Measurements from ENCODE around the gene PARD3. TPM values are rescaled to one million over a fixed set of nuclear protein-coding genes. Genes with fewer than 3 reads are reported as not detected.

The PARD3 gene
- total RNA-seq, 1 experiment from 2014 or later: 51.8 TPM

DNA sequence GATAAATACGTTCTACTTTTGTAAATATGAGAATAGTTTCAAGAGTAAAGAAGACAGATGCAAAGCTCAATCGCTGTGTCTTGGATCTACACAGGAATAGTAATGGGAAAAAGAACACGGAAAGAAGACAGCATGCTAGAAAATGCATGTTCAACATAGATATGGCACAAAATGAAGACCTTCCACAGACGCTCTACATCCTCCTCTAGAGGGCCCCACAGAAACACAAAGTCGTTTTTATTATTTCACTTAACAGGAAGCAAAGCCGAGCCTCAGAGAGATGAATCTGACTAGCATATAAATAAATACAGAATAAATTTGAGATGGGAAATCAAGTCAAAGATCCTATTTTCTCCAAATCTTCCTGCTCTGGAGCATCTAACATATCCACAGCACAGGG is 292.6 kb downstream of the PARD3 start:
- ATAC-seq: peak; percentile 25; the same call in 1 of the 2 replicates
- no peak for DNase-seq (ENCODE audit: low spot score)
- H3K36me3 Mint-ChIP-seq: no peaks in the 10 kb centered on the region
- ChIA-PET POLR2A (no interaction called here), CTCF (interaction anchor here (0.6 to 1.1 kb wide), 2 partner anchors 41 to 116 kb away, joined by 3 read pairs; no protein-coding TSS in a partner anchor)
- no peaks in the 10 kb centered on the region for H3K9me3 Mint-ChIP-seq
- no peaks in the 10 kb centered on the region for H3K27me3 Mint-ChIP-seq (ENCODE audit: low read depth)
- TF ChIP-seq EMX1 (CRISPR knock-in tag; IDR thresholded peaks at IDR 0.05) (no peak), SOX15 (CRISPR knock-in tag; IDR thresholded peaks at IDR 0.05) (no peak), NFATC4 (CRISPR knock-in tag; IDR thresholded peaks at IDR 0.05) (no peak), JUN (CRISPR knock-in tag; IDR thresholded peaks at IDR 0.05) (no peak), NR2C2 (CRISPR knock-in tag; IDR thresholded peaks at IDR 0.05) (no peak), ZBTB21 (CRISPR knock-in tag; IDR thresholded peaks at IDR 0.05; ENCODE audit: borderline replicate concordance) (no peak), RELA (CRISPR knock-in tag; IDR thresholded peaks at IDR 0.05; ENCODE audit: borderline replicate concordance) (no peak), ETV6 (CRISPR knock-in tag; IDR thresholded peaks at IDR 0.05) (no peak)
- TF ChIP-seq, protein P1, sequence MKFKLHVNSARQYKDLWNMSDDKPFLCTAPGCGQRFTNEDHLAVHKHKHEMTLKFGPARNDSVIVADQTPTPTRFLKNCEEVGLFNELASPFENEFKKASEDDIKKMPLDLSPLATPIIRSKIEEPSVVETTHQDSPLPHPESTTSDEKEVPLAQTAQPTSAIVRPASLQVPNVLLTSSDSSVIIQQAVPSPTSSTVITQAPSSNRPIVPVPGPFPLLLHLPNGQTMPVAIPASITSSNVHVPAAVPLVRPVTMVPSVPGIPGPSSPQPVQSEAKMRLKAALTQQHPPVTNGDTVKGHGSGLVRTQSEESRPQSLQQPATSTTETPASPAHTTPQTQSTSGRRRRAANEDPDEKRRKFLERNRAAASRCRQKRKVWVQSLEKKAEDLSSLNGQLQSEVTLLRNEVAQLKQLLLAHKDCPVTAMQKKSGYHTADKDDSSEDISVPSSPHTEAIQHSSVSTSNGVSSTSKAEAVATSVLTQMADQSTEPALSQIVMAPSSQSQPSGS (CRISPR knock-in tag; IDR thresholded peaks at IDR 0.05; ENCODE audit: borderline replicate concordance, low read depth): no peak
- TF ChIP-seq, protein P2, sequence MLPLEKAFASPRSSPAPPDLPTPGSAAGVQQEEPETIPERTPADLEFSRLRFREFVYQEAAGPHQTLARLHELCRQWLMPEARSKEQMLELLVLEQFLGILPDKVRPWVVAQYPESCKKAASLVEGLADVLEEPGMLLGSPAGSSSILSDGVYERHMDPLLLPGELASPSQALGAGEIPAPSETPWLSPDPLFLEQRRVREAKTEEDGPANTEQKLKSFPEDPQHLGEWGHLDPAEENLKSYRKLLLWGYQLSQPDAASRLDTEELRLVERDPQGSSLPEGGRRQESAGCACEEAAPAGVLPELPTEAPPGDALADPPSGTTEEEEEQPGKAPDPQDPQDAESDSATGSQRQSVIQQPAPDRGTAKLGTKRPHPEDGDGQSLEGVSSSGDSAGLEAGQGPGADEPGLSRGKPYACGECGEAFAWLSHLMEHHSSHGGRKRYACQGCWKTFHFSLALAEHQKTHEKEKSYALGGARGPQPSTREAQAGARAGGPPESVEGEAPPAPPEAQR (CRISPR knock-in tag; IDR thresholded peaks at IDR 0.05): no peak
- peaks cover 31% of the 10 kb centered on the region for H3K4me1 Mint-ChIP-seq
- no peak overlapping the region for H3K4me3 Mint-ChIP-seq
- H3K27ac Mint-ChIP-seq: no peak overlapping the region

DNA sequence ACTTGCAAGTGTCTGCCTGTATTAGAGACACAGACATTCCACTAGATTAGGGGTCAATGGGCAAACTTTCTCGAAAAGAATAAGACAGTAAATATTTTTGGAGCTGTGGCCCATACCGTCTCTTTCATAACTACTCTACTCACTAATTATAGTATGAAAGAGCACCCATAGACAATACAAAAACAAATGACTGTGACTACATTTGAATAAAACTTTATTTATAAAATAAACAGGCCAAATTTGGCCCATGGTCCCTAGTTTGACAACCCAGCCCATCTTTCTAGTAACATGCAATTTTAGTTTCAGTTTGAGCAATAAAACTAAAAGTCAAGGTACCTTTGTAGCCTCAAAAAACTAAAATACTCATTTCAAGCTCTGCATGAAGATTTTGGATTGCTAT is 294.6 kb downstream of the PARD3 start:
- Mint-ChIP-seq H3K9me3 (no peaks in the 10 kb centered on the region), H3K27ac (no peak overlapping the region), H3K27me3 (ENCODE audit: low read depth) (no peaks in the 10 kb centered on the region), H3K36me3 (0 out of 2 replicates have a peak, but pooled peaks cover 4% of the 10 kb centered on the region), H3K4me1 (peaks cover 18% of the 10 kb centered on the region), H3K4me3 (no peak overlapping the region)
- ChIA-PET CTCF (interaction anchor here (1.9 kb wide), 1 partner anchor 118 kb away, joined by 7 read pairs; no protein-coding TSS in a partner anchor), POLR2A (no interaction called here)
- DNase-seq (ENCODE audit: low spot score): no peak
- ATAC-seq: no peak
- TF ChIP-seq, protein P3, sequence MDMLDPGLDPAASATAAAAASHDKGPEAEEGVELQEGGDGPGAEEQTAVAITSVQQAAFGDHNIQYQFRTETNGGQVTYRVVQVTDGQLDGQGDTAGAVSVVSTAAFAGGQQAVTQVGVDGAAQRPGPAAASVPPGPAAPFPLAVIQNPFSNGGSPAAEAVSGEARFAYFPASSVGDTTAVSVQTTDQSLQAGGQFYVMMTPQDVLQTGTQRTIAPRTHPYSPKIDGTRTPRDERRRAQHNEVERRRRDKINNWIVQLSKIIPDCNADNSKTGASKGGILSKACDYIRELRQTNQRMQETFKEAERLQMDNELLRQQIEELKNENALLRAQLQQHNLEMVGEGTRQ (CRISPR knock-in tag; IDR thresholded peaks at IDR 0.05): no peak
- TF ChIP-seq, protein P4, sequence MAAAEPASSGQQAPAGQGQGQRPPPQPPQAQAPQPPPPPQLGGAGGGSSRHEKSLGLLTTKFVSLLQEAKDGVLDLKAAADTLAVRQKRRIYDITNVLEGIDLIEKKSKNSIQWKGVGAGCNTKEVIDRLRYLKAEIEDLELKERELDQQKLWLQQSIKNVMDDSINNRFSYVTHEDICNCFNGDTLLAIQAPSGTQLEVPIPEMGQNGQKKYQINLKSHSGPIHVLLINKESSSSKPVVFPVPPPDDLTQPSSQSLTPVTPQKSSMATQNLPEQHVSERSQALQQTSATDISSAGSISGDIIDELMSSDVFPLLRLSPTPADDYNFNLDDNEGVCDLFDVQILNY (CRISPR knock-in tag; IDR thresholded peaks at IDR 0.05): no peak
- no peak for TF ChIP-seq SMAD4 (CRISPR knock-in tag; IDR thresholded peaks at IDR 0.05)
- TF ChIP-seq, protein P5, sequence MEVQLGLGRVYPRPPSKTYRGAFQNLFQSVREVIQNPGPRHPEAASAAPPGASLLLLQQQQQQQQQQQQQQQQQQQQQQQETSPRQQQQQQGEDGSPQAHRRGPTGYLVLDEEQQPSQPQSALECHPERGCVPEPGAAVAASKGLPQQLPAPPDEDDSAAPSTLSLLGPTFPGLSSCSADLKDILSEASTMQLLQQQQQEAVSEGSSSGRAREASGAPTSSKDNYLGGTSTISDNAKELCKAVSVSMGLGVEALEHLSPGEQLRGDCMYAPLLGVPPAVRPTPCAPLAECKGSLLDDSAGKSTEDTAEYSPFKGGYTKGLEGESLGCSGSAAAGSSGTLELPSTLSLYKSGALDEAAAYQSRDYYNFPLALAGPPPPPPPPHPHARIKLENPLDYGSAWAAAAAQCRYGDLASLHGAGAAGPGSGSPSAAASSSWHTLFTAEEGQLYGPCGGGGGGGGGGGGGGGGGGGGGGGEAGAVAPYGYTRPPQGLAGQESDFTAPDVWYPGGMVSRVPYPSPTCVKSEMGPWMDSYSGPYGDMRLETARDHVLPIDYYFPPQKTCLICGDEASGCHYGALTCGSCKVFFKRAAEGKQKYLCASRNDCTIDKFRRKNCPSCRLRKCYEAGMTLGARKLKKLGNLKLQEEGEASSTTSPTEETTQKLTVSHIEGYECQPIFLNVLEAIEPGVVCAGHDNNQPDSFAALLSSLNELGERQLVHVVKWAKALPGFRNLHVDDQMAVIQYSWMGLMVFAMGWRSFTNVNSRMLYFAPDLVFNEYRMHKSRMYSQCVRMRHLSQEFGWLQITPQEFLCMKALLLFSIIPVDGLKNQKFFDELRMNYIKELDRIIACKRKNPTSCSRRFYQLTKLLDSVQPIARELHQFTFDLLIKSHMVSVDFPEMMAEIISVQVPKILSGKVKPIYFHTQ (CRISPR knock-in tag; IDR thresholded peaks at IDR 0.05): no peak
- no peak for TF ChIP-seq FOXP1 (CRISPR knock-in tag; IDR thresholded peaks at IDR 0.05; ENCODE audit: borderline replicate concordance)
- TF ChIP-seq GTF2I (CRISPR knock-in tag; conservative IDR thresholded peaks at IDR 0.05): no peak
- TF ChIP-seq, protein P6, sequence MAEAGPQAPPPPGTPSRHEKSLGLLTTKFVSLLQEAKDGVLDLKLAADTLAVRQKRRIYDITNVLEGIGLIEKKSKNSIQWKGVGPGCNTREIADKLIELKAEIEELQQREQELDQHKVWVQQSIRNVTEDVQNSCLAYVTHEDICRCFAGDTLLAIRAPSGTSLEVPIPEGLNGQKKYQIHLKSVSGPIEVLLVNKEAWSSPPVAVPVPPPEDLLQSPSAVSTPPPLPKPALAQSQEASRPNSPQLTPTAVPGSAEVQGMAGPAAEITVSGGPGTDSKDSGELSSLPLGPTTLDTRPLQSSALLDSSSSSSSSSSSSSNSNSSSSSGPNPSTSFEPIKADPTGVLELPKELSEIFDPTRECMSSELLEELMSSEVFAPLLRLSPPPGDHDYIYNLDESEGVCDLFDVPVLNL (CRISPR knock-in tag; IDR thresholded peaks at IDR 0.05; ENCODE audit: borderline replicate concordance, low read depth): no peak
- TF ChIP-seq, protein P7, sequence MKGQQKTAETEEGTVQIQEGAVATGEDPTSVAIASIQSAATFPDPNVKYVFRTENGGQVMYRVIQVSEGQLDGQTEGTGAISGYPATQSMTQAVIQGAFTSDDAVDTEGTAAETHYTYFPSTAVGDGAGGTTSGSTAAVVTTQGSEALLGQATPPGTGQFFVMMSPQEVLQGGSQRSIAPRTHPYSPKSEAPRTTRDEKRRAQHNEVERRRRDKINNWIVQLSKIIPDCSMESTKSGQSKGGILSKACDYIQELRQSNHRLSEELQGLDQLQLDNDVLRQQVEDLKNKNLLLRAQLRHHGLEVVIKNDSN (CRISPR knock-in tag; IDR thresholded peaks at IDR 0.05): no peak
- TF ChIP-seq ZNF671 (CRISPR knock-in tag; IDR thresholded peaks at IDR 0.05): no peak
- TF ChIP-seq, protein P2 (CRISPR knock-in tag; IDR thresholded peaks at IDR 0.05): no peak
- TF ChIP-seq, protein P8, sequence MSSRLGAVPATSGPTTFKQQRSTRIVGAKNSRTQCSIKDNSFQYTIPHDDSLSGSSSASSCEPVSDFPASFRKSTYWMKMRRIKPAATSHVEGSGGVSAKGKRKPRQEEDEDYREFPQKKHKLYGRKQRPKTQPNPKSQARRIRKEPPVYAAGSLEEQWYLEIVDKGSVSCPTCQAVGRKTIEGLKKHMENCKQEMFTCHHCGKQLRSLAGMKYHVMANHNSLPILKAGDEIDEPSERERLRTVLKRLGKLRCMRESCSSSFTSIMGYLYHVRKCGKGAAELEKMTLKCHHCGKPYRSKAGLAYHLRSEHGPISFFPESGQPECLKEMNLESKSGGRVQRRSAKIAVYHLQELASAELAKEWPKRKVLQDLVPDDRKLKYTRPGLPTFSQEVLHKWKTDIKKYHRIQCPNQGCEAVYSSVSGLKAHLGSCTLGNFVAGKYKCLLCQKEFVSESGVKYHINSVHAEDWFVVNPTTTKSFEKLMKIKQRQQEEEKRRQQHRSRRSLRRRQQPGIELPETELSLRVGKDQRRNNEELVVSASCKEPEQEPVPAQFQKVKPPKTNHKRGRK (CRISPR knock-in tag; IDR thresholded peaks at IDR 0.05; ENCODE audit: borderline replicate concordance): no peak
- TF ChIP-seq, protein P9, sequence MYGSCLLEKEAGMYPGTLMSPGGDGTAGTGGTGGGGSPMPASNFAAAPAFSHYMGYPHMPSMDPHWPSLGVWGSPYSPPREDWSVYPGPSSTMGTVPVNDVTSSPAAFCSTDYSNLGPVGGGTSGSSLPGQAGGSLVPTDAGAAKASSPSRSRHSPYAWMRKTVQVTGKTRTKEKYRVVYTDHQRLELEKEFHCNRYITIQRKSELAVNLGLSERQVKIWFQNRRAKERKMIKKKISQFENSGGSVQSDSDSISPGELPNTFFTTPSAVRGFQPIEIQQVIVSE (CRISPR knock-in tag; IDR thresholded peaks at IDR 0.05; ENCODE audit: borderline replicate concordance): no peak
- no peak for TF ChIP-seq NR2C2 (CRISPR knock-in tag; IDR thresholded peaks at IDR 0.05)
